C1 segment of cervical spinal cord (tissue), 14 donors: ENCODE results near the gene SLC66A1.

ENCODE experiments used
- DNase-seq, 14 donors: peaks; one replicate each; lab custom pipeline; 2025; lab: John Stamatoyannopoulos, UW

The SLC66A1 gene

GRCh38 chr1:19325368-19325957 lies 13.3 kb downstream of the SLC66A1 start:
- no peak for DNase-seq

GRCh38 chr1:19325958-19326747 lies 14.0 kb downstream of the SLC66A1 start:
- DNase-seq, result no peak

- no peak for DNase-seq
Observed at GRCh38 chr1:19326748-19327065, 14.6 kb downstream of the SLC66A1 start.

GRCh38 chr1:19327301-19327700 lies 15.2 kb downstream of the SLC66A1 start:
- DNase-seq, result peak in 1 of 14 donors; percentile 61

GRCh38 chr1:19327736-19328135 lies 15.6 kb downstream of the SLC66A1 start:
- no peak for DNase-seq

- no peak for DNase-seq
Observed at GRCh38 chr1:19328486-19328885, 16.4 kb downstream of the SLC66A1 start.

- DNase-seq, result no peak
Observed at GRCh38 chr1:19329188-19329587, 17.1 kb downstream of the SLC66A1 start.

- no peak for DNase-seq
Observed at GRCh38 chr1:19329611-19330010, 17.5 kb downstream of the SLC66A1 start.

- DNase-seq, result no peak
Observed at GRCh38 chr1:19330449-19331135, 18.5 kb downstream of the SLC66A1 start.

- DNase-seq, result no peak
Observed at GRCh38 chr1:19331262-19331878, 19.2 kb downstream of the SLC66A1 start.

GRCh38 chr1:19332832-19333231 lies 20.7 kb downstream of the SLC66A1 start:
- DNase-seq, result no peak

GRCh38 chr1:19333587-19334354 lies 21.6 kb downstream of the SLC66A1 start:
- no peak for DNase-seq

GRCh38 chr1:19336543-19336942 lies 24.4 kb downstream of the SLC66A1 start:
- DNase-seq, result no peak

- DNase-seq, result no peak
Observed at GRCh38 chr1:19337289-19337688, 25.2 kb downstream of the SLC66A1 start.

GRCh38 chr1:19338323-19338762 lies 26.2 kb downstream of the SLC66A1 start:
- no peak for DNase-seq

- no peak for DNase-seq
Observed at GRCh38 chr1:19339214-19339861, 27.2 kb downstream of the SLC66A1 start.

- no peak for DNase-seq
Observed at GRCh38 chr1:19340387-19340937, 28.3 kb downstream of the SLC66A1 start.

GRCh38 chr1:19341201-19342061 lies 29.3 kb downstream of the SLC66A1 start:
- peak in 9 of 14 donors; percentile 8 to 57 (median 13) for DNase-seq

- no peak for DNase-seq
Observed at GRCh38 chr1:19342062-19342750, 30.1 kb downstream of the SLC66A1 start.
